HG03457 (cell line): ENCODE data around the gene FTO.

Source experiments
- ATAC-seq: cut with Tn5 transposase; IDR thresholded peaks from one replicate; pipeline ENCODE4 v1.9.1; 2021; ENCODE audit warnings: moderate number of reproducible peaks; ENCODE audit not compliant: unreplicated experiment

Gene FTO

DNA sequence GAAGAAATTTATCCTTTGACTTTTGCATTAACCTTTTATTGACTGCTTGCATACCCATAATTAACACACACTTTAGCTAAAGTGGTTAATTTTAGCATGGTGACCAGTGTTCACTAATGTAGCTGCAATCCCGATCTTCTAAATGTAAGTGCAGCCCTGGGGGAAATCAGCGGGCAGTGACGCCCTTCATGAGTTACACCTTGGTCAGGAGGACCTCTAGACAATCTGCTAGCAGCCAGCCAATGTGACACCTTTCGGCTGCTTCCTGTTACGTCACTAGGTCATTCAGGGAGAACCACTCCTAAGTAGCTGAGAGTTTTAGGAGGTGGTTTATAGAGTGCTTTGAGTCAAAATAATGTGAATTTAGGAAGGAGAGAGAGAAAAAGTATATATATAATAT is 402.1 kb downstream of the FTO start:
- ATAC-seq: no peak

DNA sequence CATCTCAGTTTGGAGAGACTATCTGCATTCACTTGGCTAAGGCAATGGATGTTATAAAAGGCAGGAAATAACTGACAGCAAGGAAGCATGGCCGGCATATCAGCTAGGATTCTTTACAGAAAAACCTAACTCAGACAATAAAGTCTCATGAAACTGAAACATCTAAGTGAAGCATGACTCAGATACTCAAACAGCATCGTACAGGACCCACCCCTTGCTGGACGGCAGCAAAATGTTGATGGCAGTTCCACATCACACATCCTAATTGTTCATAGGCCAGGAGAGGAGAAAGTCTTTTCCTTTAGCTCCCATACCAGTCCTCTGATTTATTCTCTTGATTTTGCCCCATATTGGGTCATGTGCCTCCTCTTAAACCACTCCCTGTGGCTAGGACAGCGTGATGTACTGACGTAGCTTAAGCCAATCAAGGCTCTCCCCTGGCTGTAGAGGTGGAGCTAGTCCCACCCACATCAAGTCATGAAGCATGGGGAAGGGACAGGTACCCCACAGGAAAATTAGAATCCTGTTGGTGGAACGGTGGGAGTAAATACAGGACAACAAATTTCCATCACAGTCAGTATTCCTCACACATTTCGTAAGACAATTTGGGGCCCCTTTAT is 403.7 kb downstream of the FTO start:
- ATAC-seq: no peak

- ATAC-seq: no peak
Observed at GRCh38 chr16:54110016-54110981, 406.3 kb downstream of the FTO start.

- no peak for ATAC-seq
Observed at GRCh38 chr16:54112451-54113206, 408.7 kb downstream of the FTO start.

DNA sequence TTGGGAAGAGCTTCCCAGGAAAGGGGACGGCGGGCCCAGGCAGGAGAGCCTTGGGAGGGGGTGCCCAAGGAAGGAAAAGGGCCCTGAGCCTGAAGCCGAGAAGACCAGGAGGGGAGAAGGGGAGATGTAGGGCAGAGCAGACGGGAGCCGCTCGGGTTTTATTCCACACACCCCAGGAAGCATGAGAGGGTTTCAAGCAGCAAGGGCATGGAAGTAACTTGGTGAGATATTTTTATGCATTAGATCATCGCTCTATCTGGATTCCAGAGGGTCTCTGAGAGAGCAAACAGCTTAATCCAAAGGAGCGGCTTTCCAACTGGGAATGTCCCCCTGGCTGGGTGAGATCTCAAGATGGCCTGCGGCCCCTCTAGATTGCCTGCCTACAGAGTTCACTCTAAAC is 411.6 kb downstream of the FTO start:
- no peak for ATAC-seq

DNA sequence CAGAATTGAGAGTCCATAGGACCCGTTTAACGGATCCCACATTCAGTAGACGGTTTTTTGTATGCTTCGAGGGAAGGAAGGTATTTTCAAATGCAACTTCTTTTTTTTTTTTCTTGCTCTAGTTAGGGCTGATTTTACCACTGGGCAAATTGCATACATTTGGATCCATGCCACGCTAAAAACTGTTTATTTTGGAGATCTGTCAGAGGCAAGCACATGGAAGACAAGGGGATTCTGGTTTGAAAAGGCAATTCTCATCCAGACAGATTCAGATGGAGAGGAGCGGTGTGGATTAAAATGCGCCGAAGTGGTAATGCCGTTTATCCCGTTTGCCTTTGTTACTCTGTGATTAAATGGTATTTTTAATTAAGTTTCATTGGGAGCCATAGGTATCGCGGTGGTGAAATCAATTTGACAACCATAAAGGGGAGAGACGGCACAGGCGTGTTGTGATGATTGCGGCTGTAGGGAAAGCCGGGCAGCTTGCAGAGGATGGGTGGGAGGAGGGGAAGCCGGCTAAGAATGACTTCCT is 412.2 kb downstream of the FTO start:
- ATAC-seq: no peak

DNA sequence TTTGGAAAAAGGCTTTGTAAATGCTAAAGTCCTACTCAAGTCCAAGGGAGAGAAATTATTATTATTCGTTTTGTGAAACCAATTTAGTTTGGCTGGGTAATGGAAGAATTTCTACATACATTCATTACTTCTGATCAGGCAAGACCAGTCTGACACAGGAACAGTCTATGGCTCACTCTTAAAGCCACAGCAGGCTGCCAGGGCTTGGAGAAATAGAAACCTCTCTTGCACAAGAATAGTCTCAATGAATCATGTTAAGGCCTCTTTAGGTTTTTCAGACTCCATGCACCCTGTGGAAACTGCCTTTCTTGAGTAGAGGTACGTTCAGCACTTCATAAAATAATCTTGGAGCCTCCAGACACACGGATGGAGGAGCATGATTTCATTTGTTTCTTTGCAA is 414.9 kb downstream of the FTO start:
- ATAC-seq: no peak

DNA sequence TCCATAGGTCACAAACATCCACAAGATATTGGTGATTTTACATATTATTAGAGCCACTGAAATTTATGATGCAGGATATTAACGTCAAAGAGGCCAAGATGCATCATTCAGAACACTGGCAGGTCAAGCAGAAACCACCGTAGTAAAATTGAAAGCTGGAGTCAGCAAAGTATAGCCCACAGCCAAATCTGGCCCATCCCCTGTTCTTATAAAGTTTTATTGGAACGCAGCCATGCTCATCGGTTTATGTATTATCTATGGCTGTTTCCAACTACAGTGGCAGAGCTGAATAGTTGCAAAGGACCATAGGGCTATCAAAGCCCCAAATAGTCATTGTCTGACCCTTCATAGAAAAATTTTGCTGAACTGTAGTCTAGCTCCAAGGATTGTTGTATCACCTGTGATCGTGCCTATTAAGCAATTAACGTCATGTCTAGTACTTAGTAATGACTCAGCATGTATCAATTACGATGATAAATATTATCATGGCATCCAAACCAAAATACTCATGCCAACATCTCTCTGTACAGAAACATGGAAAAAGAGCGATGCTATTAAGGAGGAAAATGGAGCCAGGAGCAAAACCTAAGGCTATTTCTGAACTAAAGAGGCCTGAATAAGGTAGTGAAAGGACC is 417.0 kb downstream of the FTO start:
- no peak for ATAC-seq

GRCh38 chr16:54121539-54122295 is 417.8 kb downstream of the FTO start:
- ATAC-seq: no peak

GRCh38 chr16:54123766-54124165 is 419.8 kb downstream of the FTO start:
- ATAC-seq: no peak

- ATAC-seq: no peak
Observed at GRCh38 chr16:54125751-54126655, 422.0 kb downstream of the FTO start.

GRCh38 chr16:54126907-54127306 is 423.0 kb downstream of the FTO start:
- no peak for ATAC-seq

- ATAC-seq: no peak
Observed at GRCh38 chr16:54128629-54129234, 424.8 kb downstream of the FTO start.

GRCh38 chr16:54129810-54130209 is 425.9 kb downstream of the FTO start:
- no peak for ATAC-seq

DNA sequence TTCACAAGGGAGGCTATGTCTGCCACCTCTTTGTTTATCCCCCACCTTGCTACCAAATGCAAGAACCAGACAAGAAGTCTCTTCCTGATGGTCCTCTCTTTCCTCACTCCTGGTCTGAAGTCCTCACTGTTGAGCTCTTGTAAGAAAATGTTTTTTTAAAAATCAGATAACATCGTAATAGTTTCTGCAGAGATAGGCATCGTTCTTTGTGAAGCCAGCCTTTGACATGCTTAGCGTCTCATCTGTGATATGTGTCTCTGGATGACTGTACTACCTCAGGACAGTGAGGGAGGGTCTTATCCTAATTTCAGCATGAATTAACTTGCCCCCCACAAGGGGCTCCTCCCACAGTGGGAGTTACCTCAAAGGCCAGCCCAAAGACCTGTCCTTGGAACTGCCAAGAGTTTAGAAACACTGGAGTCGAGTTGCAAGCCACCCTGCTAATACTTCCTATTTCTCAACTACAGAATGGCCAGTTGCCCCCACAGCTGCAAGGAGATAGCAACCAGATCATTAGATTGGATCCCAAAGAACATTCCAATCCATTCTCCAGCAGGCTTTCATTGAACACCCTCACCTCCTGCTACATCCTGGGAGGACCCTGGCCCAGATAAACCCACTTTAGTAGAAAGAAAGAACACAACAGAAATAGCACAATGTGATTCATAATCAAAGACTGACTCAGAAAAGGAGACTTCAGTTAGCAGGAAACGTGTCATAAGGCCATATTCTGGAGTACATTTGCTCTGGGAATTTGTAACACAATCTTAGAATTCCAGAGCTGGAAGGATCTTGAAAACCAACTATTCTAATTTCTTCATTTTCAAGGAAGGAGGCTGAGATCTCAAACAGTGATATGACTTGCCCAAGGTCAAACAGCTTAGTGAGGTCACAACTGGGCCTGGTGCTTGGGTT is 431.7 kb downstream of the FTO start:
- ATAC-seq: no peak

DNA sequence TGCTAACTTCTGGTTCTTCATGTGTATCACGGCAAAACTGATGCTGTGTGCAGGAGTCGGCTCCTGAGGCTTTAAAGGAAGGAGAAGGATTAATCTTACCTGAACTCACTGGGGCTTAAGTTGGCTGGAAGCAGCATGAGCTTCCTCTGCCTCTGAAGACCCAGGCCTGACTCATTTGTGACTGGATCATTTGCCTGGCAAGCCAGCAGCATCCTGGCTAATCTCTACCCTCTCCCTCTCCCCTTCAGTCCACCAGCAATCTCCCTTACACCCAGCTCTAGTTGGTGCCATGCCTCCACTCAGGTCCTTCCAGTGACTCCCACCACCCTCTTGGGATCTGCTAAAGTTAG is 432.3 kb downstream of the FTO start:
- no peak for ATAC-seq

- no peak for ATAC-seq
Observed at GRCh38 chr16:54140057-54140787, 436.3 kb downstream of the FTO start.
